MCF 10A (cell line): ENCODE data around the gene GPR61. TPM values are rescaled to one million over a fixed set of nuclear protein-coding genes. Genes with fewer than 3 reads are reported as not detected.

Experiments
- BruUV-seq: library from RNA; stranded (reverse); fragments of 400-500 nt; replicated peaks from 2 replicates; lab custom pipeline; 2021; lab: Mats Ljungman, UMichigan
- CTCF ChIA-PET: fragments of 300-600 bp; sonication (Branson Sonifier 250); formaldehyde crosslinking; extraction: SDS; loops from one replicate; lab custom pipeline; 2021; ENCODE audit warnings: antibody characterized with exemption, inconsistent platforms; lab: Yijun Ruan, JAX
- POLR2A ChIA-PET: fragments of 300-600, 350-650 bp; sonication (Branson Sonifier 250); formaldehyde crosslinking; extraction: SDS; loops from one replicate; lab custom pipeline; 2020; ENCODE audit warnings: antibody characterized with exemption, inconsistent platforms; lab: Yijun Ruan, JAX
- DNase-seq: peaks from one replicate; pipeline ENCODE4 v3.0.0-alpha.2; 2018; ENCODE audit not compliant: unreplicated experiment
- H3K27ac Mint-ChIP-seq: one replicate; pipeline ENCODE4 v1.8.0; 2022; ENCODE audit warnings: mild to moderate bottlenecking, low read depth, mixed read lengths; ENCODE audit not compliant: unreplicated experiment
- H3K27me3 Mint-ChIP-seq: one replicate; pipeline ENCODE4 v1.8.0; 2022; ENCODE audit warnings: mixed read lengths; ENCODE audit not compliant: insufficient read depth, unreplicated experiment
- H3K36me3 Mint-ChIP-seq: one replicate; pipeline ENCODE4 v1.8.0; 2022; ENCODE audit warnings: mild to moderate bottlenecking, moderate library complexity, mixed read lengths; ENCODE audit not compliant: insufficient read depth, unreplicated experiment
- H3K4me1 Mint-ChIP-seq: one replicate; pipeline ENCODE4 v1.8.0; 2022; ENCODE audit warnings: mixed read lengths; ENCODE audit not compliant: insufficient read depth, unreplicated experiment
- H3K4me3 Mint-ChIP-seq: one replicate; pipeline ENCODE4 v1.8.0; 2022; ENCODE audit warnings: mild to moderate bottlenecking, moderate library complexity, mixed read lengths; ENCODE audit not compliant: unreplicated experiment
- H3K9me3 Mint-ChIP-seq: one replicate; pipeline ENCODE4 v1.8.0; 2022; ENCODE audit warnings: mixed read lengths; ENCODE audit not compliant: unreplicated experiment
- CTCF ChIP-seq: fragments of 200-600 bp; IDR thresholded peaks from one replicate; pipeline ENCODE4 v1.8.0; 2022; ENCODE audit warnings: antibody characterized with exemption, mild to moderate bottlenecking; ENCODE audit not compliant: unreplicated experiment
- intact Hi-C: fragments of 100-400 bp; cut with micrococcal nuclease; formaldehyde crosslinking; loops from 2 replicates; pipeline ENCODE4 v1.14.1; 2022
- total RNA-seq: library from RNA; stranded (reverse); gene quantifications from 2 replicates; pipeline ENCODE4 v1.2.3, GENCODE V29; 2022

Gene GPR61
- total RNA-seq, 1 experiment from 2014 or later: not detected

GRCh38 chr1:109543988-109544735 is 4.5 kb downstream of the GPR61 start:
- TF ChIP-seq CTCF: no peak
- DNase-seq: no peak
- no peaks in the 10 kb centered on the region for H3K9me3 Mint-ChIP-seq
- ChIA-PET CTCF (interaction anchor here (0.6 to 26.1 kb wide), 8 partner anchors 10 to 1563 kb away, joined by 3 to 1071 read pairs (median 26); partner anchors contain the start of genes AHCYL1, AMIGO1, ATXN7L2 and CYB561D1), POLR2A (interaction anchor here (0.7 to 1.0 kb wide), 2 partner anchors 49 to 440 kb away, joined by 3 read pairs; partner anchors contain the start of gene AHCYL1)
- H3K4me1 Mint-ChIP-seq: peaks cover 5% of the 10 kb centered on the region
- H3K4me3 Mint-ChIP-seq: no peak overlapping the region
- BruUV-seq: no TSS peak
- no peaks in the 10 kb centered on the region for H3K27me3 Mint-ChIP-seq
- peak overlapping the region; percentile 6 for H3K27ac Mint-ChIP-seq
- peaks cover 5% of the 10 kb centered on the region for H3K36me3 Mint-ChIP-seq
- intact Hi-C loops: no loop called here

- ChIA-PET POLR2A (interaction anchor here (0.6 to 2.6 kb wide), 28 partner anchors 11 to 579 kb away, joined by 3 to 29 read pairs (median 3); partner anchors contain the start of genes AHCYL1, AMPD2, GNAT2 and GSTM4), CTCF (interaction anchor here (0.5 to 26.1 kb wide), 35 partner anchors 9 to 461 kb away, joined by 3 to 1071 read pairs (median 5); partner anchors contain the start of genes AHCYL1, AMIGO1, AMPD2 and ATXN7L2)
- no peaks in the 10 kb centered on the region for H3K9me3 Mint-ChIP-seq
- no peaks in the 10 kb centered on the region for H3K27me3 Mint-ChIP-seq
- TF ChIP-seq CTCF: peak; percentile 73
- peaks cover 7% of the 10 kb centered on the region for H3K36me3 Mint-ChIP-seq
- intact Hi-C loops: loop anchor here (1.0 kb wide), 4 partner anchors 84 to 438 kb away; partner anchors contain the start of gene AHCYL1
- no TSS peak for BruUV-seq
- DNase-seq: peak; percentile 95
- H3K27ac Mint-ChIP-seq: peak overlapping the region; percentile 98
- peak overlapping the region; percentile 83 for H3K4me3 Mint-ChIP-seq
- H3K4me1 Mint-ChIP-seq: peaks cover 12% of the 10 kb centered on the region
Measured at GRCh38 chr1:109546311-109547109, 6.8 kb downstream of the GPR61 start.

GRCh38 chr1:109547463-109548320 is 8.0 kb downstream of the GPR61 start:
- DNase-seq: peak; percentile 38
- CTCF ChIA-PET: interaction anchor here (0.6 to 4.6 kb wide), 19 partner anchors 10 to 533 kb away, joined by 3 to 123 read pairs (median 7); partner anchors contain the start of gene AHCYL1

More at GRCh38 chr1:109547463-109548320, 8.0 kb downstream of the GPR61 start:
- BruUV-seq: TSS peak; percentile 89
- no peak for TF ChIP-seq CTCF
- no peaks in the 10 kb centered on the region for H3K27me3 Mint-ChIP-seq
- H3K36me3 Mint-ChIP-seq: peaks cover 7% of the 10 kb centered on the region
- POLR2A ChIA-PET: interaction anchor here (0.6 to 3.4 kb wide), 58 partner anchors 11 to 506 kb away, joined by 3 to 99 read pairs (median 5); partner anchors contain the start of genes AHCYL1, AMPD2, ATXN7L2 and GNAT2
- H3K9me3 Mint-ChIP-seq: no peaks in the 10 kb centered on the region
- H3K4me1 Mint-ChIP-seq: peaks cover 13% of the 10 kb centered on the region
- intact Hi-C loops: loop anchor here (2.0 kb wide), 1 partner anchor 73 kb away; no protein-coding TSS in a partner anchor
- peak overlapping the region; percentile 83 for H3K4me3 Mint-ChIP-seq
- peak overlapping the region; percentile 98 for H3K27ac Mint-ChIP-seq
